HG03159 (cell line): Measurements from ENCODE around the gene CEND1.
A peak's percentile ranks its signal among the peaks of the same experiment; 100 is the strongest.

Source experiments
- ATAC-seq: cut with Tn5 transposase; IDR thresholded peaks from one replicate; pipeline ENCODE4 v1.9.1; 2021; ENCODE audit warnings: mild to moderate bottlenecking, moderate library complexity; ENCODE audit not compliant: unreplicated experiment

The CEND1 gene

GRCh38 chr11:813072-813455, 23.2 kb upstream of the CEND1 start:
- ATAC-seq = no peak

- ATAC-seq = no peak
Measured at GRCh38 chr11:812390-812789, 22.5 kb upstream of the CEND1 start.

GRCh38 chr11:811446-812245, 21.8 kb upstream of the CEND1 start:
- ATAC-seq = no peak

GRCh38 chr11:810040-810567, 20.2 kb upstream of the CEND1 start:
- ATAC-seq = peak; percentile 12

GRCh38 chr11:809287-810039, 19.6 kb upstream of the CEND1 start, which contains the start of gene RPLP2:
Gene RPLP2 (plus strand): TSS chr11:809967. CDS start chr11:810235, 268 bp downstream.
- ATAC-seq = peak; percentile 62

GRCh38 chr11:808427-809286, 18.8 kb upstream of the CEND1 start:
- ATAC-seq = no peak

- ATAC-seq = no peak
Measured at GRCh38 chr11:804599-804964, 14.7 kb upstream of the CEND1 start.

GRCh38 chr11:803770-804598, 14.1 kb upstream of the CEND1 start:
- ATAC-seq = no peak

GRCh38 chr11:803467-803742, 13.5 kb upstream of the CEND1 start:
- ATAC-seq = no peak

- no peak for ATAC-seq
Measured at GRCh38 chr11:802693-803466, 13.0 kb upstream of the CEND1 start.

GRCh38 chr11:802018-802617, 12.2 kb upstream of the CEND1 start:
- ATAC-seq = no peak

- no peak for ATAC-seq
Measured at GRCh38 chr11:801097-801780, 11.3 kb upstream of the CEND1 start.

- no peak for ATAC-seq
Measured at GRCh38 chr11:800473-800872, 10.6 kb upstream of the CEND1 start.

GRCh38 chr11:799641-800316, 9.9 kb upstream of the CEND1 start:
- no peak for ATAC-seq

GRCh38 chr11:798093-798713, 8.3 kb upstream of the CEND1 start, which contains the start of gene SLC25A22:
Gene SLC25A22 (minus strand): TSS chr11:798281. CDS start chr11:795006, 3,275 bp downstream.
- peak; percentile 52 for ATAC-seq

- ATAC-seq = peak; percentile 45
Measured at GRCh38 chr11:797296-798092, 7.6 kb upstream of the CEND1 start.
